Activated T-helper 1 cell treated with anti-CD3 and anti-CD28 coated beads, Interleukin-12 subunit alpha, Interleukin-12 subunit beta, Interleukin-2, Interleukin-4 antibody, amounts not matched to agents 30 ng/mL and 10 ng/mL and 1 ng/mL, durations not matched to agents 14 hours and 24 hours and 36 hours (primary cell): ENCODE measurements around the gene IMP4. TPM values are rescaled to one million over a fixed set of nuclear protein-coding genes. Genes with fewer than 3 reads are reported as not detected.

Experiments used
- DNase-seq: peaks from one replicate; pipeline ENCODE4 v3.0.0; 2021; ENCODE audit warnings: low spot score
- H3K27ac Mint-ChIP-seq: one replicate; pipeline ENCODE4 v1.8.0; 2021; ENCODE audit warnings: mild to moderate bottlenecking, mixed read lengths
- H3K27me3 Mint-ChIP-seq: one replicate; pipeline ENCODE4 v1.8.0; 2022; ENCODE audit warnings: mild to moderate bottlenecking, moderate library complexity, mixed read lengths; ENCODE audit not compliant: insufficient read depth
- H3K36me3 Mint-ChIP-seq: one replicate; pipeline ENCODE4 v1.8.0; 2021; ENCODE audit warnings: low read depth, mixed read lengths
- H3K4me1 Mint-ChIP-seq: one replicate; pipeline ENCODE4 v1.8.0; 2021; ENCODE audit warnings: low read depth, mixed read lengths
- H3K4me3 Mint-ChIP-seq: one replicate; pipeline ENCODE4 v1.8.0; 2021; ENCODE audit warnings: mild to moderate bottlenecking, moderate library complexity, mixed read lengths
- H3K9me3 Mint-ChIP-seq: one replicate; pipeline ENCODE4 v1.8.0; 2021; ENCODE audit warnings: mixed read lengths
- intact Hi-C: fragments of 100-400 bp; cut with micrococcal nuclease; formaldehyde crosslinking; loops from one replicate; pipeline ENCODE4 v1.15.1; 2024
- total RNA-seq: library from RNA; stranded (reverse); gene quantifications from 2 replicates; pipeline ENCODE4 v1.2.3, GENCODE V29; 2022

IMP4 gene, protein sequence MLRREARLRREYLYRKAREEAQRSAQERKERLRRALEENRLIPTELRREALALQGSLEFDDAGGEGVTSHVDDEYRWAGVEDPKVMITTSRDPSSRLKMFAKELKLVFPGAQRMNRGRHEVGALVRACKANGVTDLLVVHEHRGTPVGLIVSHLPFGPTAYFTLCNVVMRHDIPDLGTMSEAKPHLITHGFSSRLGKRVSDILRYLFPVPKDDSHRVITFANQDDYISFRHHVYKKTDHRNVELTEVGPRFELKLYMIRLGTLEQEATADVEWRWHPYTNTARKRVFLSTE
- total RNA-seq: 169 and 184 TPM in 2 replicates

GRCh38 chr2:130342533-130343275 lies at the start of gene IMP4:
TSS of gene IMP4 (plus strand) at chr2:130342897. CDS start at chr2:130342933, 36 bp downstream.
- H3K27me3 Mint-ChIP-seq: no peaks in the 10 kb centered on the region
- intact Hi-C loops: loop anchor here (1.0 to 10.0 kb wide), 10 partner anchors 13 to 1342 kb away; partner anchors contain the start of genes PLEKHB2 and SMPD4
- peaks cover 49% of the 10 kb centered on the region for H3K36me3 Mint-ChIP-seq

GRCh38 chr2:130300258-130300969 lies 42.3 kb upstream of the IMP4 start:
- peaks cover 7% of the 10 kb centered on the region for H3K4me1 Mint-ChIP-seq
- DNase-seq: no peak
- H3K27ac Mint-ChIP-seq: no peak overlapping the region
- no peaks in the 10 kb centered on the region for H3K9me3 Mint-ChIP-seq
- no peak overlapping the region for H3K4me3 Mint-ChIP-seq
- H3K27me3 Mint-ChIP-seq: peaks cover 19% of the 10 kb centered on the region
- intact Hi-C loops: no loop called here
- no peaks in the 10 kb centered on the region for H3K36me3 Mint-ChIP-seq

More at GRCh38 chr2:130342533-130343275, at the start of gene IMP4:
- Mint-ChIP-seq H3K27ac (peak within 1 kb of the TSS; percentile 97), H3K4me3 (peak within 1 kb of the TSS; percentile 100), H3K4me1 (peaks cover 21% of the 10 kb centered on the region), H3K9me3 (no peaks in the 10 kb centered on the region)
- peak; percentile 95 for DNase-seq

DNA sequence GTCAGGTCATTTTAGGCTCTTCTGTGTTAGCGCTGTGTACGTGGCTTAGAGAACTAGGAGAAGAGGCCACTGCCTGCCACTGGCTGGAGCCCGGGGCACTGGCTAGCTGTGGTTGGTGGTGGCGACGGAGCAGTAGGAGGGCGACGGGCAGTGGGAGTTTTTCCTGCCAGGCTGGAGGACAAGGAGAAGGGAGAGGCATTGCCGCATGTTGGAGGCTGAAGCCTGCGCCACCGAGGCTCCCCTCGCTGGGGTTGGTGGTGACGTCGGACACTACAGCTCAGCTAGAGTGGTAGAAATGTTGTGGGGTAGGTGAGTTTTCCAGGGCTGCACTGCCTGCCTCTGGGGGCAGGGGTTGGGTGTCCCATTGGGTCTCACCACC lies 41.7 kb upstream of the IMP4 start:
- H3K9me3 Mint-ChIP-seq: no peaks in the 10 kb centered on the region
- H3K36me3 Mint-ChIP-seq: no peaks in the 10 kb centered on the region
- H3K27ac Mint-ChIP-seq: no peak overlapping the region
- intact Hi-C loops: no loop called here
- no peak overlapping the region for H3K4me3 Mint-ChIP-seq
- peaks cover 7% of the 10 kb centered on the region for H3K4me1 Mint-ChIP-seq
- DNase-seq: no peak
- H3K27me3 Mint-ChIP-seq: peaks cover 17% of the 10 kb centered on the region

GRCh38 chr2:130302164-130302886 lies 40.4 kb upstream of the IMP4 start:
- Mint-ChIP-seq H3K4me1 (peaks cover 7% of the 10 kb centered on the region), H3K27ac (no peak overlapping the region), H3K9me3 (no peaks in the 10 kb centered on the region), H3K27me3 (peaks cover 13% of the 10 kb centered on the region), H3K4me3 (no peak overlapping the region), H3K36me3 (no peaks in the 10 kb centered on the region)
- no peak for DNase-seq
- intact Hi-C loops: no loop called here

DNA sequence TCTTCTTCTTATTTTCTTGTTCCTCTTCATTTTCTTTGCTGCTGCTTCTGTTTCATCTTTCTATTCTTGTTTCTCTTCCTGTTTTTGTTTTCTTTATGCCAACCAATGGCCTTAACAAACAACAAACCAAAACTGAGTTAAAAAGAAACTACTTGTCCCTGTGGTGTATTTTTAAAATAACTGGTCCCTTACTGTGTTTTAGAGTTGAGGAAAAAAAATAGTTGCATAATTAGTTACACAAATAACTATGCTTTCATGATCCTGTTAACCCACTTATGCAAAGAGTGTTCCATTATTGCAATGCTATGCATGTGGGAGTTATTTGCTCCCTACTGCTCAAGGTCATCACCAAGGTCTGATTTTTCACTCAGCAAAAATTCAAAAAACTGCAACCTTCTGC lies 39.5 kb upstream of the IMP4 start:
- peaks cover 7% of the 10 kb centered on the region for H3K4me1 Mint-ChIP-seq
- no peaks in the 10 kb centered on the region for H3K9me3 Mint-ChIP-seq
- H3K36me3 Mint-ChIP-seq: no peaks in the 10 kb centered on the region
- peaks cover 4% of the 10 kb centered on the region for H3K27me3 Mint-ChIP-seq
- DNase-seq: no peak
- H3K4me3 Mint-ChIP-seq: no peak overlapping the region
- intact Hi-C loops: no loop called here
- no peak overlapping the region for H3K27ac Mint-ChIP-seq

DNA sequence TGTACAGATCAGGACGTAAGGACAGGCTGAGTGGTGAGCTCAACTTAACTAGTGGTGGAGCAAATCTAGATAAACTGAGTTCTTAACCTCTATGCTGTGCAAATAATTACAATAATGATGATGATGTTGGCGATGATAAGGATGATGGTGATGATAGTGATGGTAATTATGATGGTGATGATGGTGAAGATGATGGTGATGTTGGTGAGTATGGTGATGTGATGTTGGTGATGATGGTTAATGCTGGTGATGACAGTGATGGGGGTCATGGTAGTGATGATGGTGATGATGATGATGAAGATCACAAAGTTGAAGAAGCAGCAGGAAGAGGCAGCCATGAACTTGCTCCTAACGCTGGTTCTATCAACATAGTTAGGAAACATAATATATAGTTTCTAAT lies 38.0 kb upstream of the IMP4 start:
- intact Hi-C loops: no loop called here
- H3K4me1 Mint-ChIP-seq: peaks cover 7% of the 10 kb centered on the region

DNA sequence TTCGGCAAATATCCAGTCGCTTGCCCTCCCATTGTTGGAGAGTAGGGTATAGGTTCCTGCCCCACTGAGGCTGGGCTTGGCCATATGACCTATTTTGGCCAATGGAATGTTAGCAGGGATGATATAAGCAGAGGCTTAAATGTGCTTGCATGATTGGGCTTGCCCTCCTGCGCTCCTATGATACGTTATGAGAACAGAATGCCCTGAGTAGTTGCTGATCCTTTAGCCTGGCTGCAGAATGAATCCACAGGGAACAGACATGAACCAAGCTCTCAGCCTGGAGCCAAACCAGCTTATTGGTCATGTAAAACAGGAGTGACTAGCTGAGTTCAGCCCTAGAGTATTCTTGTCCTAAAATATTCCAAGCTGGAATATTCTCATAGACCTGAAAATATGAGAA lies 34.8 kb upstream of the IMP4 start:
- no peak for DNase-seq
- Mint-ChIP-seq H3K27me3 (peaks cover 3% of the 10 kb centered on the region), H3K27ac (no peak overlapping the region), H3K4me1 (peaks cover 6% of the 10 kb centered on the region), H3K4me3 (no peak overlapping the region), H3K36me3 (no peaks in the 10 kb centered on the region), H3K9me3 (no peaks in the 10 kb centered on the region)
- intact Hi-C loops: no loop called here

More for the DNA sequence above, 38.0 kb upstream of the IMP4 start:
- Mint-ChIP-seq H3K4me3 (no peak overlapping the region), H3K27ac (no peak overlapping the region), H3K36me3 (no peaks in the 10 kb centered on the region), H3K9me3 (no peaks in the 10 kb centered on the region), H3K27me3 (peaks cover 4% of the 10 kb centered on the region)
- no peak for DNase-seq

DNA sequence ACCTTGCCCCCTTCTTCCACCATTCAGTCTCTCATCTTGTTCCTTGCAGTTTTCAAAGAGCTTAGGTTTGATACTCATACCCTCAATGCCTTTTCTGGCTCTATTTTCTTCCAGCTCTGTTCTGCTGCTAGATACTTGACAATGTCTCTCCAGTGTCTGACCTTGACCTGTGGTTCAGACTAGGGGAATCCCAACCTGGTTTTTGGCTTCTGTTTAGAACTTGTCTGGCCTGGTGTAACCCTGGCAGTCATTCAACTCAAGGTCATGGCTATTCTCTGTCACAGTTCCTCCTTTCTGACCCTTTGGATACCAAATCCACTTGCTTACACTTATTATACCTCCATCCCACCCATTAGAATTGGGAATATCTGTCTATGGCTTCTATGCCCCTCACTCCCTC lies 31.8 kb upstream of the IMP4 start:
- Mint-ChIP-seq H3K36me3 (no peaks in the 10 kb centered on the region), H3K4me3 (no peak overlapping the region), H3K27ac (no peak overlapping the region), H3K4me1 (no peaks in the 10 kb centered on the region), H3K27me3 (peaks cover 3% of the 10 kb centered on the region), H3K9me3 (no peaks in the 10 kb centered on the region)
- DNase-seq: no peak
- intact Hi-C loops: no loop called here

GRCh38 chr2:130313812-130314334 lies 28.8 kb upstream of the IMP4 start:
- no peak for DNase-seq
- no peak overlapping the region for H3K4me3 Mint-ChIP-seq
- no peaks in the 10 kb centered on the region for H3K9me3 Mint-ChIP-seq
- intact Hi-C loops: no loop called here
- no peaks in the 10 kb centered on the region for H3K36me3 Mint-ChIP-seq
- H3K4me1 Mint-ChIP-seq: no peaks in the 10 kb centered on the region
- H3K27ac Mint-ChIP-seq: no peak overlapping the region
- peaks cover 3% of the 10 kb centered on the region for H3K27me3 Mint-ChIP-seq

DNA sequence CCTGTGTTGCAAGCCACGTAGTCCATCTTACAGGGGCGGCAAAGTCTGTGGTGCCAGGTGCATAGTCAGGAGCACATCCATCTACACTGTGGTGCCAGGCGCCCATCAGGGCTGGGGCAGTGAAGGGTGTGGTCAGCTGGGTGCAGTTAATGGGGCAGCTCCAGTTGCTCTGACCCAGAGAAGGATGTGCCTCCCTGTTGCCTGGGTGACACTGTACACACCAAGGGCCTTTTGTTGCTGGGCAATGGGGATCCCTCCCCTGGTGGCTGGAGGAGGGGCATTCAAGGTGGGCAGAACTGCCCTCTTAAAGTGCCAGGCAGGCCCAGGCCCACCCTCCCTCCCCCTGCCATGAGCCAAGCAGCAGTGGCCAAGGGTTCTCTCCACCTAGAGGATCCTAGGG lies 28.3 kb upstream of the IMP4 start:
- no peak overlapping the region for H3K27ac Mint-ChIP-seq
- intact Hi-C loops: no loop called here
- H3K27me3 Mint-ChIP-seq: no peaks in the 10 kb centered on the region

DNA sequence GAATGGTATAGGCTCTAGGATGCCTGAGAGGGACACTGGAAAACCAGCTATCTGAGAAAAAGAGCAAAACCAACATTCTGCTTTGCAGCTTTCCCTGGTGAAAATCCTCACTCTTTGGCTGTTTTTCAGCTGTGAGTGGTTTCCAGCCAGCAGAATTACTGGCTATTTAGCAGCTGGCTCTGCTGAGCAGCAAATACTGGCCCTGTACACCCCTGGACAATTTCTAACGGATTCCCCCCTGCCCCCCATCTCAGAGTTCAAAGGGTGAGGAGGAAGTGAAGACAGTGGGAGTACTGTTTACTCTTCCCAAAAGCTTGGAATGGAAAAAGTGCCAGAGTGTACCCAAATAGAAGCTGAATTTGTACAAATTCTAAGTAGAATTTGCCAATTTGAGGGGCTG lies 26.1 kb upstream of the IMP4 start:
- Mint-ChIP-seq H3K27me3 (peaks cover 6% of the 10 kb centered on the region), H3K4me3 (no peak overlapping the region), H3K36me3 (no peaks in the 10 kb centered on the region), H3K4me1 (no peaks in the 10 kb centered on the region), H3K9me3 (no peaks in the 10 kb centered on the region), H3K27ac (no peak overlapping the region)
- no peak for DNase-seq
- intact Hi-C loops: no loop called here

More for the DNA sequence above, 28.3 kb upstream of the IMP4 start:
- no peak overlapping the region for H3K4me3 Mint-ChIP-seq
- H3K4me1 Mint-ChIP-seq: no peaks in the 10 kb centered on the region
- H3K36me3 Mint-ChIP-seq: no peaks in the 10 kb centered on the region
- DNase-seq: no peak
- no peaks in the 10 kb centered on the region for H3K9me3 Mint-ChIP-seq

DNA sequence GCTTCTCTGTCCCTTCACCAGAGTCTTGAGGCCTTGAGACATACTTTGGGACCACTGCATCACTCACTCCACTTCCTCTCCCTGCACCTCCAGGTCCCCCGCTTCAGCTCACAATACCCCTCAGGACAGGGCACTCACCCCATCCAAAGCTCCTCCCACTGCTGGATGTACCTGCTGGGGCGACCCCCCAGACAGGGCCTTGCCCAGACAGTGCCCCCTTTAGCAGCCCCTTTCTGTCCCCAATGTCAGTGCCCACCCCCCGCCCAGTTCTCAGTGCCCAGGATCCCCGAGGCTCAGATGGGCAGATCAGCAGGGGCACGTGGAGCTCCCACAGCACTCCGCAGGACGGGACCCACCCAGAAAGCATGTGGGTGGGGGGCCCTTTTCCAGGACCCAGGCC lies 23.8 kb upstream of the IMP4 start:
- H3K36me3 Mint-ChIP-seq: no peaks in the 10 kb centered on the region
- intact Hi-C loops: no loop called here
- no peaks in the 10 kb centered on the region for H3K9me3 Mint-ChIP-seq

More for the DNA sequence above, 23.8 kb upstream of the IMP4 start:
- no peak overlapping the region for H3K4me3 Mint-ChIP-seq
- H3K4me1 Mint-ChIP-seq: no peaks in the 10 kb centered on the region
- no peak overlapping the region for H3K27ac Mint-ChIP-seq
- H3K27me3 Mint-ChIP-seq: peaks cover 16% of the 10 kb centered on the region
- DNase-seq: no peak
